HuH-7.5 (cell line): ENCODE measurements around the gene RABL6.
A peak's percentile ranks its signal among the peaks of the same experiment; 100 is the strongest.

Experiments
- DNase-seq: peaks from one replicate; pipeline ENCODE4 v3.0.0; 2011; ENCODE audit warnings: low spot score

RABL6 gene

GRCh38 chr9:136847088-136847825, 39.5 kb downstream of the RABL6 start:
- DNase-seq, result peak; percentile 94

DNA sequence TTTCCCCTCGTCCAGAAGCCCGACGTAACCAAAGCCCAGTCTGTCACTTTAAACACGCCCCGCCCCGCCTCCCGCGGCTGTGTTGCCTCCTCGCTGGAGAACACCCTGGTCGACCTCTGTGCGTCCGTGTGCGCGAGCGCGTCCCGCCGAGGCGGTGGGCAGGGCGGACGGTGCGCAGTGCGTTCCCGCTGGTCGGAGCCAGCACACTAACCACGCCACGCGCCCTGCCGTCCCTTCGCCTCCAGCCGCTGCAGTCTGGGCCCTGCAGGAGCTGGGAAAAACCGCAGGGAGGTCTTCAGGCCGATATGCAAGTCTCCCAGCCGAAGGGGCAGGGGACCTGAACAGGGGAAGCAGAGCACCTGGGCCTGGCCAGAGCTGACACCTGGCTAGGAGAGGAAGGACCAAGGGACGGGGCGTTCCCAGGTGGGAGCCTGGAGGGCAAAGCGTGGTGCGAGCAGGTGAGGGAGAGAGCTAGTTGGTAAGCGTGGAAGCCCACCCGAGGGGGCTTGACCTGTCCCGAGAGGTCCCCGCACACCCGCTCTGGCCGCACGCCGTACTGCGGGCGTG, 40.2 kb downstream of the RABL6 start:
- DNase-seq, result peak; percentile 96

DNA sequence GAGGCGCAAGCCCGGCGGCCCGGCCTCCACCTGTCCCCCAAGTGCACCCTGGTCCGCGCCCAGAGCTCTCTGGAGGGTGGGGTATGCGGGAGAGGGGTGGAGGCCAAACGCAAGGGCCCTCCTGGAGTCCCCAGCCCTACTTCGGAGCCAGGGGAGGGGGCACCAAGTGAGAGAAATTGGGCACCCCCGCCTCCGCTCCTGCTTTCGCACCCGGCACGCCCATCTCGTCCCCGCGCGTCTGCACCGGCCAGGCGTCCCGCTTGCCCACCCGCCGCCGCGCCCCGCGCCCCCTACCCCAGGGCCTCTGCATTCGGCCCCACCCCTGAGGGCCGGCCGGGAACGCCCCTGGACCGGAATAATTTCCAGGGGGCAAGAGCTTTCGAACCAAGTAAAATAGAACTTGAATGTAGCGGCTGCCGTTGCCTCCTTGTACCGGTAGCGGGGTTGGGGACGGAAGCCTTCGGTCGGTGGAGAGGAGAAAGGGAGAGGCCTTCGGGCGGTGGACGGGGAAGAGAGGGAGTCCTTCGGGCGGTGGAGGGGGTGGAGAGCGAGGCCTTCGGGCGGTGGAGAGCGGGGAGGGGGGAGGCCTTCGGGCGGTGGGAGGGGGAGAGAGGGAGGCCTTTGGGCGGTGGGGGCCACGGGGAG, 40.8 kb downstream of the RABL6 start:
- peak; percentile 89 for DNase-seq

GRCh38 chr9:136849038-136849959, 41.6 kb downstream of the RABL6 start, which contains the start of gene PHPT1:
PHPT1 (plus strand) TSS chr9:136849409; CDS start chr9:136849431, 22 bp downstream.
- peak; percentile 100 for DNase-seq

DNA sequence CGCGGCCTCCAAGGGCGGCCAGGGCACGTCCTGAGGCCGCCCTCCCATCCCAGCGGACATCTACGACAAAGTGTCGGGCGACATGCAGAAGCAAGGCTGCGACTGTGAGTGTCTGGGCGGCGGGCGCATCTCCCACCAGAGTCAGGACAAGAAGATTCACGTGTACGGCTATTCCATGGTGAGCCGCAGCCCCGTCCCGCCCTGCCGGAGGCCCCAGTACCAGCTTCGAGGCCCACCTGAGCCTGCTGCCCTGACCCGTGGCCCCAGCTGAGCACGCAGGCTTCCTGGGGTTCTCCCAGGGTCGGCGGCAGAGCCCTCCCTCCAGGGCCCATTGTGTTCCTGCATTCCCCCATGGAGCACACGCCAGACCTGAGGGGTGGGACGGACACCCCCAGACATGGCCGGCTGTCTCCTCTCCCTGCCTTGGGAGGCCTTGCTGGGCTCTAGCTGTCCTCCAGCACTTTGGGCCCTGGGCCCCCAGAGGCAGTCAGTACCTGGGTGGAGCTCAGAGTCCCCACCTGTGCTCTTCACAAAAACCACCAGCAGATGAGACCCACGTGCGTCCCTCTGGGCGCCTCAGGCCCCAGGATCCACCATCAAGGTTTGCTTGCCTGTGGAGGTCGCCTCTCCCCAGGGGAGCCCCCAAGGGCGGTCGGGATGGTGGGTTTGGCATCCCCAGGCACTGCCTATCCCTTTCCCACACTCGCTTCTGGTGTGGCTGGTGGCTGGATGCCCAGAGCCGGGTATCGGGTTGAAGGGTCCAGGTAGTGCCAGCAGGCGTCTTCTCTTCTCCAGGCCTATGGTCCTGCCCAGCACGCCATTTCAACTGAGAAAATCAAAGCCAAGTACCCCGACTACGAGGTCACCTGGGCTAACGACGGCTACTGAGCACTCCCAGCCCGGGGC, 42.5 kb downstream of the RABL6 start:
- DNase-seq, result no peak

DNA sequence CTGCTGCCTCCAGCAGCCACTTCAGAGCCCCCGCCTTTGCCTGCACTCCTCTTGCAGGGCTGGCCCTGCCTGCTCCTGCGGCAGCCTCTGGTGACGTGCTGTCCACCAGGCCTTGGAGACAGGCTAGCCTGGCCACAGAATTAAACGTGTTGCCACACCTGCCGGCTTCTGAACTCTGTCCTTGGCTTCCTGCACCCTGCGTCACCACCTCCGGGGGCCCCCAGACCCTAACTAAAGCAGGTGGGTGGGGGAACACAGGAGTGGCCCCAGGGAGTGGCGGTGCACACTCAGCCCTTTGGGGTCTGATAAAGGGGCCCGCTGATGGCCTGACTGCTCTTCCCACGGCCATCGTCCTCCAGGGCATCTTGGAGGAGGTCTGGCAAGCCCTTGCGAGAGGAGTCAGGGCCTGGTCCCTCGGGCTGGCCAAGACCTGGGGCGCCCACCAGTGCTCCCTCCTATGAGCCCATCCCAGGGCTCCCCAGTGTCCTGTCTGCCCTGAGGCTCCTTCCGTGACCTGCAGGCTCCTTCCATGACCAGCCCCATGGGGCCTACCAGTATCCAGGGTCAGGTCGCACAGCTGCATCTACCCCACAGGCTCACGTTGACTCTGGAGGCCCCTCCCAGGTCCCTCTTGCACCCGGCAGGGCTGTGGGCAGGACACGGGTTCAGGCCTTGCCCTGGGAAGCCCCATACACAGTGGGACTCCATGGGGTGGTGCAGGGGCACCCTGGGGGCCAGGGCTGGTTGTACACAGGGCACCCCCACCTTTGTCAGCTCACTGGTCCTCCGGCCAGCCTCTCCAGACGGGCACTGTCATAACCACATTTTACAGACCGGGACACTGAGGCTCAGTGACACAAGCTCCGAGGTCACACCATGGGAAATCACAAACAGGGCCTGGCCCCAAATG, 43.4 kb downstream of the RABL6 start:
- no peak for DNase-seq

DNA sequence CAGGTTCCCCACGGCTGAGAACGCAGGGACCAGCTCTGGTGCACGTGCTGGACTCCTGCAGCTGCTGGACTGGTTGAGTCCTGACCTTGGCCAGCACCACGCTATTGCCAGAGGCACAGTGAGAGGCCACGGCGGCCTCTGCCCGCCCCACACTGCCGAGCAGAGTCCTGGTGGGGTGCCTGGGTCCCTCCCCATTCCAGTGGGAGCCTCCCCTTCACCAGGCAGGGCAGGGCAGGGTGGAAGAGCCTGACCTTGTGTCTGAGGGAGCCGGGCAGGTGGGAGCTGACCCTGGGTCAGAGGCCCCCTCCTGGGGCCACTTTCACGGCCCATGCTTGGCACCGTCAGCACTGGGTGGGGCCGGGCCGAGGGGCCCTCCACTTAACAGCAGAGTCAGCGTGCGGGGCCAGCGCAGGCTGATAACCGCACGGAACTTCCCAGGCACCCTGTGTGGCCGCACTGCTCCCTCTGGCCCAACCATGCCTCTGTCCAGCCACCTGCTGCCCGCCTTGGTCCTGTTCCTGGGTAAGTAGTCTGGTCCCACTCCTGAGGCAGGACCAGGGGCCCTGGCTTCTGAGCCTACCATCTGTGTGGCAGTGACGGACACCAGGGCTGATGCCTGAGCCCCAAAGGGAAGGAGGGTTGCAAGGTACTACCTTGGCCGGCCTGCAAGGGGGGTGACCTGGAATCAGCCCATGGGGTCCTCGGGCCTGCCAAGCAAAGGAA, 44.4 kb downstream of the RABL6 start, which contains the start of gene MAMDC4:
Gene MAMDC4, plus strand, starts transcription at position 406 of the 723 bp plus-strand sequence. Its CDS starts 71 bp downstream, at position 477.
- DNase-seq, result no peak

GRCh38 chr9:136852664-136853595, 45.2 kb downstream of the RABL6 start:
- no peak for DNase-seq

DNA sequence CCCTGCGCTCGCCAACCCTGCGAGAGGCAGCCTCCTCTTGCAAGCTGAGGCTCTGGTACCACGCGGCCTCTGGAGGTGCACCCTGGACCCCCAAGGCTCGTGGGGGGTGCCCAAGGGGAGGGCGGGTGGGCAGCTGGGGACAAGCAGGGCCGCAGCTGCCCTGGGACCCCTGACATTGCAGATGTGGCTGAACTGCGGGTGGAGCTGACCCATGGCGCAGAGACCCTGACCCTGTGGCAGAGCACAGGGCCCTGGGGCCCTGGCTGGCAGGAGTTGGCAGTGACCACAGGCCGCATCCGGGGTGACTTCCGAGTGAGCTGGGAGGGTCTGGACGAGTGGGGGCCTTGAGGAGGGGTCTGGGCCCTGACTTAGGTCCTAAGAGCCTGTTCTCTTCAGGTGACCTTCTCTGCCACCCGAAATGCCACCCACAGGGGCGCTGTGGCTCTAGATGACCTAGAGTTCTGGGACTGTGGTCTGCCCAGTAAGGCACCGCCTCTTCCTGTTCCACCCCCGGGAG, 45.9 kb downstream of the RABL6 start:
- DNase-seq, result no peak

DNA sequence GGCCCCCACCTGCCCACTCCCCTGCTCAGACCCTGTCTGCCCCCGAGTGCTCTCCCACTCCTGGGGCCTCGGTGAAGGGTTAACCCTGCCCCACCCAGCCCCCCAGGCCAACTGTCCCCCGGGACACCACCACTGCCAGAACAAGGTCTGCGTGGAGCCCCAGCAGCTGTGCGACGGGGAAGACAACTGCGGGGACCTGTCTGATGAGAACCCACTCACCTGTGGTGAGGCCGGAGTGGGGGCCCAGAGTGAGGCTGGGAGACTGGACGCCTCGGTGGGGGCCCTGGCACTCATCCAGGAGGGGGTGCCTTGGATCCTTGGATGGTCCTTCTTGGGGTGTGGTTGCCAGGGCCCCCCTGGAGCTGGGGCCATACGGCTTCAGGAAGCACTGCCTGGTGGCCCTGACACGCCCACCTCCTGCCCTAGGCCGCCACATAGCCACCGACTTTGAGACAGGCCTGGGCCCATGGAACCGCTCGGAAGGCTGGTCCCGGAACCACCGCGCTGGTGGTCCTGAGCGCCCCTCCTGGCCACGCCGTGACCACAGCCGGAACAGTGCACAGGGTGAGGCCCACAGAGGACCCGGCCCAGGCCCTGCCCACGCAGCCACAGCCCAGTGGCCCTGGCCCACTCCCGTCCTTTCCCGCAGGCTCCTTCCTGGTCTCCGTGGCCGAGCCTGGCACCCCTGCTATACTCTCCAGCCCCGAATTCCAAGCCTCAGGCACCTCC, 46.5 kb downstream of the RABL6 start:
- no peak for DNase-seq

- no peak for DNase-seq
Measured at GRCh38 chr9:136854842-136855460, 47.2 kb downstream of the RABL6 start.

- no peak for DNase-seq
Measured at GRCh38 chr9:136855461-136856078, 47.8 kb downstream of the RABL6 start.

GRCh38 chr9:136856079-136856476, 48.3 kb downstream of the RABL6 start:
- DNase-seq, result no peak

DNA sequence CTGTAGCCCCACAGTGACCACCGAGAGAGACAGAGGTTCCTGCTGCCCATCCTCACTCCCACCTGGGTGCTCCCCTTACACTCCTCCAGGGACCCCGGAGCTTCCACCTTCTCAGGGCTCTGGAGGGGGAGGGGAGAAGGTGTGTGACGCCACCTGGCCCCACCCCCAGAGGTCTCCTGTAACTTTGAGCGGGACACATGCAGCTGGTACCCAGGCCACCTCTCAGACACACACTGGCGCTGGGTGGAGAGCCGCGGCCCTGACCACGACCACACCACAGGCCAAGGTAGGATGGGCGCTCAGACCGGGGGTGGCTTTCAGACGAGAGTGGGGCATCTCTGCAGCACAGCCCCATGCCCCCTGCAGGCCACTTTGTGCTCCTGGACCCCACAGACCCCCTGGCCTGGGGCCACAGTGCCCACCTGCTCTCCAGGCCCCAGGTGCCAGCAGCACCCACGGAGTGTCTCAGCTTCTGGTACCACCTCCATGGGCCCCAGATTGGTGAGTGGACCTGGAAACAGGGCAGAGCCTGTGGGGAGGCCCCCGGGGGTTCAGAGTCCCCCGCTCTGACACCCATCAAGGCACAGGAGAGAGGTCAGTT, 48.9 kb downstream of the RABL6 start:
- no peak for DNase-seq

DNA sequence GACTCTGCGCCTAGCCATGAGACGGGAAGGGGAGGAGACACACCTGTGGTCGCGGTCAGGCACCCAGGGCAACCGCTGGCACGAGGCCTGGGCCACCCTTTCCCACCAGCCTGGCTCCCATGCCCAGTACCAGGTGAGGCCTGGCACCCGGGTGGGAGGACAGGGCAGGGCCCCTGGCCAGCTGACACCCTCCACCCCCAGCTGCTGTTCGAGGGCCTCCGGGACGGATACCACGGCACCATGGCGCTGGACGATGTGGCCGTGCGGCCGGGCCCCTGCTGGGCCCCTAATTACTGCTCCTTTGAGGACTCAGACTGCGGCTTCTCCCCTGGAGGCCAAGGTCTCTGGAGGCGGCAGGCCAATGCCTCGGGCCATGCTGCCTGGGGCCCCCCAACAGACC, 49.4 kb downstream of the RABL6 start:
- no peak for DNase-seq
